ENCODE measurements around the gene SUGCT.
"Not testable (repeated sequence)": the region's sequence is repeated elsewhere in the genome, so short reads cannot be mapped to it uniquely, and the experiment has no call there.

The SUGCT gene

GRCh38 chr7:40200791-40201190 is 66.0 kb downstream of the SUGCT start:
- no peak for DNase-seq (ENCODE audit: low read depth)

GRCh38 chr7:40202851-40203250 is 68.0 kb downstream of the SUGCT start:
- no peak for DNase-seq (ENCODE audit: low read depth)

GRCh38 chr7:40204581-40204980 is 69.8 kb downstream of the SUGCT start:
- DNase-seq (ENCODE audit: low read depth), result no peak

GRCh38 chr7:40205992-40206391 is 71.2 kb downstream of the SUGCT start:
- DNase-seq (ENCODE audit: low read depth), result no peak

GRCh38 chr7:40211276-40212003 is 76.6 kb downstream of the SUGCT start:
- no peak for DNase-seq (ENCODE audit: low read depth)

DNA sequence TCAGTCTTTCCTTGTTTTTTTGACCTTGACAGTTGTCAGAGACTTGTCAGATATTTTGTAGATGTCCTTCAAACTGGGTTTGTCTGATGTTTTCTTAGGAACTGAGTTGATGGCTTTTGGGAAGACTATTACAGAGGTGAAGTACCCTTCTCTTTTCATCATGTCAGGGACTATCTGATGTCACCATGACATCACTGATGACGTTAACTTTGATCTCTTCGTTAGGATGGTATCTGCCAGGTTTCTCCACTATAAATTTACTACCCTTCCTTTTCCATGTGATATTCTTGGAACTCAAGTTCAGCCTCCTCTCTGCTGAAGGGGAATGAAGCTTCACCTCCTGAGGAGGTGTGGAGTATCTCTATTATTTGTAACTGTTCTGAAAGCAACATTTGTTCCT is 78.5 kb downstream of the SUGCT start:
- no peak for DNase-seq (ENCODE audit: low read depth)

DNA sequence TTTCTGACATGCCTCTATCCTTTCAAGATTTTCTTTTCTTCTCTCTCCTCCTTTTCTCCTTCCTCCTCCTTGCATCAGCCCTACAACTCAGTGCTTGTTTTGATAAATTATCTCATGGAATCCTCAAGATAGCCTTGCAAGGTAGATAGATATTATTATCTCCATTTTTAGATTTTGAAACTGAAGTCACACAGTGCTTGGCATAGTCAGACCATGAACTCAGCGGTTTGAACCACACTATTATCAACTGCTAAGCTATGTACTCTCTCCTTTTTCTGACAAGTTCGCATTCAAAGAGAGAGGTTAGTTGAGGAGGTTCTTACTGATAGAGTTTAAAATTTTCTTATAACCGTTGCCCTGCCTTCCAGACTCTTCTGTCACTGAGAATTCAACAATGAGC is 79.1 kb downstream of the SUGCT start:
- DNase-seq (ENCODE audit: low read depth), result no peak

- not testable (repeated sequence) for DNase-seq (ENCODE audit: low read depth)
These were observed 83.8 kb downstream of the SUGCT start for GRCh38 chr7:40218612-40219011.

DNA sequence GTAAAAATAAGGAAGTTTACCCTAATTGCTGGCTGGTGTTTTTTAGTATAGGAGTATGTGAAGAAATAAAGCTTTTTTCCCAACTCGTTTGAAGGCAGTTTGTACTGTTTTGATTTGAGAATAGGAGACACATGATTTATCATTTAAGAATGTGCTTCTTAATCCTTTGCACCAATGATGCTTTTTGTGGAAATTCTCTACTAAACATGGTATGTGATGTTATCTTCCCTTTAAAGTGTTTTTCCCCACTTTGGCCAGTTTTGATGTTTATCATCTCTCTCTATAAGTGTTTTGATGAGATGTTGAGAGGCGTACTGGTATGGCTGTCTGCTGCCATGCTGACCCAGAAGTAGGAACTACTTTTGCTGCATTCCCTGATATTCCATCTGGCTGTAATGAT is 85.1 kb downstream of the SUGCT start:
- no peak for DNase-seq (ENCODE audit: low read depth)

- DNase-seq (ENCODE audit: low read depth), result no peak
These were observed 85.7 kb downstream of the SUGCT start for GRCh38 chr7:40220421-40220911.

GRCh38 chr7:40221836-40222235 is 87.0 kb downstream of the SUGCT start:
- DNase-seq (ENCODE audit: low read depth), result no peak

- no peak for DNase-seq (ENCODE audit: low read depth)
These were observed 88.8 kb downstream of the SUGCT start for GRCh38 chr7:40223451-40224127.

DNA sequence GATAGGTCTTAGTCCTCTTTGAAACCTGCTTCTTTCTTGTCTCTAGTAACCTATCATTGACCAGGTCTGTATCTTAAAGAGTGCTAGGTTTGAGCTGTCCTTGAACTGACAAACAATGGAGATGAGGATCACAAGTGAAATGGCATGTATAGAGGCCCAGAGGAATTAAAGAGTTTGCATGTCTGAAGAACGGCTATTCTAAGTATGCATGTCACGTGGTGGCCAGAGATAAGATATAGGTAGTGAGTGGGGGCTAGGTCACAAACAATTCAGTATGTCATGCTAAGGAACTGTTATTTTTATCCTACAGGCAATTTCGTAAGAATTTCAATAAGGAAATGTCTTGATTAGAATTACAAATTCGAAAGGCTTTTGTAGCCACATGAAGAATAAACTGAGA is 95.3 kb downstream of the SUGCT start:
- DNase-seq (ENCODE audit: low read depth), result no peak

- DNase-seq (ENCODE audit: low read depth), result no peak
These were observed 97.0 kb downstream of the SUGCT start for GRCh38 chr7:40231796-40232195.

DNA sequence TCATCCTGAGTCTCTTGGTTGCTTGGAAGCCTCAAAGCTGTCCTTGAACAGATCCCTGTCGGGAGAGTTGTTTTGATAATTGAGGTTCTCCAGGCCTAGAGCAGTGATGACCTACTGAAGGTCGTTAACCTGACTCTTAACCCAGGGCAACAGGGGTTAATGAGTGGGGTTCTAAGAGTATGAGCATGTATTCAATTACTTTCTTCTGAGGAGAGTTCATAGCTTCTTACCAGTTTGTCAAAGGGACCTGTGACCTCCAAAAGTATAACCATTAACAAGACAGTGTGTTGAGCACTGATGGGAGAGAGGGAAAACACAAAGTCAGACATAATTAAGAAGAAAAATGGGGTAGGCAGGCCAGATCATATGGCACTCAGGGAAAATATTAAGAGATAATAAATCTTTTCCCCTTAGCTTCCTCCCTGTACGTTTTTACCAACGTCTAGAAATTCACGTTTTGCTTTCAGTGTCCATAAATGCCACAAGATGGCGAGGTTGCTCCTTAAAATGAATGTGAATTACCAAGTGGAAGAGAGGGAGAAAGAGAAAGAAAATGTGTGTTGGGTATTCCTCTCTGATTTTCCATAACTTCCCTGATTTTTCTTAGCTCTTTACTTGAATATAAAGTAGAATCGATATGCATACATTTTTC is 97.6 kb downstream of the SUGCT start:
- DNase-seq (ENCODE audit: low read depth), result no peak

DNA sequence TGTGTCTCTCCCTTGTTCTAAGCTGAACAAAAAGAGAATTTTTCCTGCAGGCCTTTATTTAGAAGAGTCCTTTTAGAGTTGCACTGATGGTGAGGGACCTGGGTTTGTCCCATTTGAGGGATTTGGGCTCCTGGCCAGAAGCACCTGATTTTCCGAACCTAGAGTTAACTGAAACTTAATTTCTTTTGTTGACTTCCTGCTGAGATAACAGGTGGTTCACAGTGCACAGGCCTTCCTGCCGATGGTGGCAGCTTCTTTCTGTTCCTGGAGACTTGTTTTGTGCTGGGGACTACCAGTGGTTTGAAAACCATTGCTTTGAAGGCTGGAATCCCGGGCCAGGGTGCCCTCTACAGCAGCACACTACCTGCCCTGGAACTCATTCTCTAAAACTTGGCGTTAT is 99.2 kb downstream of the SUGCT start:
- DNase-seq (ENCODE audit: low read depth), result no peak

- no peak for DNase-seq (ENCODE audit: low read depth)
These were observed 99.9 kb downstream of the SUGCT start for GRCh38 chr7:40234666-40235065.

DNA sequence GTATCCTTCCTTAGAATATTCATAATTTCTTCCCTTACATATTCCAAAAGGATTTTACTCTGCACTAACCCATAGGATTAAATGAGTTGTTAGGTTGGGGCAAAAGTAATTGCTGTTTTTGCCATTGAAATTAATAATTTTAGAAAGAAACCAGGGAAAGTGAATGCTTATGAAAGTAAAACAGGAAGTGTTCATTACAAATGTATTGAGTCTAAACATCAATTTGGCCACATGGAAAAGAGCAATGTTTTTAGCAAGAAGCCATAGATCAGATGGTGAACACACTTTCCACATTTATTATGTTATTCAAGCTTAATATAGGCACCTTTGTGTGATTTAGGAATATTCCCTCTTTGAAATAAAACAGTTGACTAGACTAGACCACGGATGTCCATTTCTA is 102.9 kb downstream of the SUGCT start:
- no peak for DNase-seq (ENCODE audit: low read depth)

- no peak for DNase-seq (ENCODE audit: low read depth)
These were observed 105.0 kb downstream of the SUGCT start for GRCh38 chr7:40239755-40240303.

GRCh38 chr7:40243076-40243475 is 108.3 kb downstream of the SUGCT start:
- DNase-seq (ENCODE audit: low read depth), result no peak

GRCh38 chr7:40244226-40244625 is 109.4 kb downstream of the SUGCT start:
- DNase-seq (ENCODE audit: low read depth), result no peak

- DNase-seq (ENCODE audit: low read depth), result no peak
These were observed 113.9 kb downstream of the SUGCT start for GRCh38 chr7:40248681-40249080.

DNA sequence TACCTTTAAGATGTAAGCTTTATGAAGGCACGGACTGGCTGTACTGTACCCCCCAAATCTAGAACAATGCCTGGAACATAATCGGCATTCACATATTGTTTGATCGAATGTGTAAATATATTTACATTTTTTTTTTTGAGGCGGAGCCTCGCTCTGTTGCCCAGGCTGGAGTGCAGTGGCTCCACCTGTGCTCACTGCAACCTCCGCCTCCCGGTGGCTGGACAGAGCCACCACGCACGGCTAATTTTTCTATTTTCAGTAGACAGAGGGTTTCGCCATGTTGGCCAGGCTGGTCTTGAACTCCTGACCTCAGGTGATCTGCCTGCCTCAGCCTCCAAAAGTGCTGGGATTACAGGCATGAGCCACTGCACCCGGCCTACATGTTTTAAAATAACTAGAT is 118.6 kb downstream of the SUGCT start:
- DNase-seq (ENCODE audit: low read depth), result not testable (repeated sequence)

Data from stimulated activated CD8-positive, alpha-beta memory T cell treated with anti-CD3 and anti-CD28 coated beads, Interleukin-15, amount 100 ng/mL, for 24 hours (primary cell).